HUDEP-2 (cell line): Measurements from ENCODE around the gene PTGR2.
"Not testable (repeated sequence)": the region's sequence is repeated elsewhere in the genome, so short reads cannot be mapped to it uniquely, and the experiment has no call there.

ENCODE experiments used
- DNase-seq, 76 experiments: peaks; one replicate each; lab custom pipeline; 2025; ENCODE audit not compliant: unreplicated experiment in 76 of 76; lab: John Stamatoyannopoulos, UW

The PTGR2 gene

GRCh38 chr14:73829526-73830431 lies 21.9 kb upstream of the PTGR2 start:
- peak in 2 of 76 experiments; percentile 14 to 36 for DNase-seq

GRCh38 chr14:73833034-73833433 lies 18.6 kb upstream of the PTGR2 start:
- no peak for DNase-seq

GRCh38 chr14:73833530-73834260 lies 17.9 kb upstream of the PTGR2 start:
- no peak for DNase-seq

GRCh38 chr14:73834261-73834625 lies 17.4 kb upstream of the PTGR2 start:
- DNase-seq = no peak

GRCh38 chr14:73838293-73839034 lies 13.2 kb upstream of the PTGR2 start:
- not testable (repeated sequence) for DNase-seq

- peak in 35 of 76 experiments; percentile 9 to 74 (median 37) for DNase-seq
These were observed 9.4 kb upstream of the PTGR2 start for GRCh38 chr14:73842201-73842600.

GRCh38 chr14:73842851-73843250 lies 8.8 kb upstream of the PTGR2 start:
- no peak for DNase-seq

- DNase-seq = no peak
These were observed 8.3 kb upstream of the PTGR2 start for GRCh38 chr14:73843296-73843695.

- DNase-seq = no peak
These were observed 4.7 kb upstream of the PTGR2 start for GRCh38 chr14:73846947-73847346.

GRCh38 chr14:73851000-73851399 lies 631 bp upstream of the PTGR2 start:
- DNase-seq = no peak

GRCh38 chr14:73859145-73859544 lies 7.5 kb downstream of the PTGR2 start:
- no peak for DNase-seq

GRCh38 chr14:73861073-73861472 lies 9.4 kb downstream of the PTGR2 start:
- DNase-seq = peak in 54 of 76 experiments; percentile 4 to 76 (median 32)

GRCh38 chr14:73862480-73862879 lies 10.8 kb downstream of the PTGR2 start:
- no peak for DNase-seq

- no peak for DNase-seq
These were observed 11.6 kb downstream of the PTGR2 start for GRCh38 chr14:73863209-73863608.

GRCh38 chr14:73865534-73866113 lies 14.0 kb downstream of the PTGR2 start:
- DNase-seq = no peak

GRCh38 chr14:73869754-73870153 lies 18.1 kb downstream of the PTGR2 start:
- DNase-seq = peak in 70 of 76 experiments; percentile 8 to 80 (median 49)

- DNase-seq = no peak
These were observed 19.0 kb downstream of the PTGR2 start for GRCh38 chr14:73870525-73871235.

- DNase-seq = no peak
These were observed 22.0 kb downstream of the PTGR2 start for GRCh38 chr14:73873660-73874059.

GRCh38 chr14:73877790-73878189 lies 26.2 kb downstream of the PTGR2 start:
- DNase-seq = no peak

- no peak for DNase-seq
These were observed 26.8 kb downstream of the PTGR2 start for GRCh38 chr14:73878436-73878835.
